AG08395 (cell line): ENCODE results near the gene BFSP1.
A peak's percentile ranks its signal among the peaks of the same experiment; 100 is the strongest.

Source experiments
- DNase-seq: peaks from one replicate; pipeline ENCODE4 v3.0.0; 2012; ENCODE audit warnings: mixed read lengths, low spot score

The BFSP1 gene

DNA sequence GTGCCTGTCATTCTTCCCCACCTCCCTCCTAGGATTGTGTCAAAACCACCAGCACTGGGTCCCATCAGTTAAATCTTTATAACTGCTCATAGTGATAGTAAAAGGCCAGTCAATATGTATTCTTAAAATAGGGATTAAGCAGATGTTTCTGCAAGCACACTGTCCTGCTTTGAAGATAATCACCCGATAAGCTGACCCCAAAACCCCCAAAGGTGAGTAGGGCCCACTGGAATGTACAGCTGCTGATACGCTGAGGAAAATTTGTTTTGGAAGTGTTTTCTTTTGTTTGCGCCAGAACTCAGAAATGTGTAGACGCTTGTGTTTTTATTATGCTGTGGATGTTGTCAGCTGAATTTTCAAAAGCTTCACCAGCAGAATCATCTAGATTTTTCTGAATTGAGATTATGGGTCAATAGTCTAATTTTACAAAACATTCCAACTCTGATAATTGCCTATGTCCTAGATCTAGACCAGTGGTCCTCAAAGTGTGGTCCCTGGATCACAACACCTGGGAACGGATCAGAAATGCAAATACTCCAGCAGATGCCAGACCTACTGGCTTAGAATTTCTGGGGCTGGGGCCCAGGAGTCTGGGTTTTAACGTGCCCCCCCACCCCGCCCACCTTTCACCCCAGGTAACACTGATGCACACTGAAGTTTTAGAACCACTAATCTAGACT, 11.4 kb downstream of the BFSP1 start:
- DNase-seq, result no peak

DNA sequence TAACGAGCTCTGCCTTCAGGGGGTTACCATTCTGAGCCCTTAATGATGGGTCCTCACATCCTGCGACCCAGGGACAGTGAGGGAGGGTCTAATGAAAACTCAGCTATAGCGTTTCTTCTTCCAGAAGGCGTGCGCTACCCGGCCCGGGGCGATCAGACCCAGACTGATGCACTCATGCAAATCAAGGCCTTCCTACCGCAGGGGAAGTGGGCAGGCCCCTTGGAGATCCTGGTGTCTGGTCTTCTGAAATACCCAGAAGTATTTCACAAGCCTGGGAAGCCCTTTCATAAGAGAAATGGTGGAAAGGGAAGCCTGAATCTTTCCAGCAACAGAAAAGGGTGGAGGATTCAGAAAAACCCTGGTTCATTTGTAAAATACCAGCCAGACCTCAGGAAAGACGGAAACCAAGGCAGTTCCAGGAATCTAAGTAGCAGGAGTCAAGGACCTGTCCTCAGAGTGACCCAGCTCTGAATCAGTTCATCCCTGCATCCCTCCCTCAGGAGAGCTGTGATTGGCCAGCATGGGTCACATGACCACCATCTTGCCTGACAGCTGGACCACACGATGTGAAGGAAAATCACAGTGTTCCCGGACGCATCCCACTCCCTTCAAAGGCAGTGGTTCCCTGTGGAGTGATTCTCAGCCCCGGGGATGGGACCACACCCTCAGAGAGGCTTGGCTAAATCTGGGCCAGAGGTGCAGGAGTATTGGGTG, 12.7 kb downstream of the BFSP1 start:
- DNase-seq, result peak; percentile 63

DNA sequence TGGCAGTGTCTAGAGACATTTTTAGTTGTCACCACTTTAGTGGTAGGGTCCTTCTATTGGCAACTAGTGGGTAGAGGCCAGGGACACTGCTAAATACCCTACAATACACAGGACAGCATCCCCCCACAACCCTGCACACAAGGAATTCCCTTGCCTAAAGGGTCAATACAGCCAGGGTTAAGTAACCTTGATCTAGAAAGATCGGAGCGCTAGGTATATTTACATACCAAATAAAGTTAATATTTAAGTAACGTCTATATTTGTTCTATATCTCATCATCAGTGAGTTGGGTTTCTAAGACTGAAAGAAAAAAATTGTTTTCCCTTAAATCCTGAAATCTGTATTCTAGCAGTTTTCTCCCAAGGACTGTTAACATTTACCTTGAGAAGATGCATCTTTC, 16.1 kb downstream of the BFSP1 start:
- no peak for DNase-seq

DNA sequence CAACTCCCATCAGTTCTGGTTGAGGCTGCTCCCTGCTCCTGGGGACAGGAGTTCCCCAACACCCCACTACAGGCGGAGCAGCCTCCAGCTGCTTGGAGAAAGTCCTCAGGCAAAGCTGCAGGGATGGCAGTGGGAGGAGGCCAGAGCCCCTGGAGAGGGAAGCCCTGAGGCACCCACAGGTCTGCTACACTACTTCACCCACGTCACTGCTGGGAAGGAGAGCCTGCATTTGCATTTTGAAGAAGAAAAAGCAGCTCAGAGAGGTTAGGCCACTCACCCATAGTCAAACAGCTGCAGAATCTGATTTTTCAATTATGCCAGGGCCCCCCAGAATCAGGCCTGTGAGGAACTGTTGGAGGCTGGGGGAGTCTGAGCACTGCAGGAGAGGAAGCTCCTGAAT, 17.2 kb downstream of the BFSP1 start:
- no peak for DNase-seq

DNA sequence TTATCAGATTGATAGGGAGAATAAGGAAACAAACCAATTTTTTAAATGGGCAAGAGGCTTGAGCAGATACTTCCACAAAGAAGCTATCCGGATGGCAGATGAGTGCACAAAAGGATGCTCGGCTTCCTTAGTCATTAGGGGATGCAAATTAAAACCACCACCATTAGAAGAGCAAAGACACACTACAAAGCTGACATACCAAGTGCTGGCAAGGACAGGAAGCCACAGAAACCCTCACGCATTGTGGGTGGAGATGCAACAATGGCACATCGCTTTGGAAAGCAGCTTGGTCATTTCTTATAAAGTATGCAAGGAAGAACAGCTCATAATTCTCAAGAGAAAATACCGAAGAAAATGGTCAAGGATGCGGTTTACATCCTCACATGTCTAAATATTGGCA, 19.8 kb downstream of the BFSP1 start:
- DNase-seq, result no peak

DNA sequence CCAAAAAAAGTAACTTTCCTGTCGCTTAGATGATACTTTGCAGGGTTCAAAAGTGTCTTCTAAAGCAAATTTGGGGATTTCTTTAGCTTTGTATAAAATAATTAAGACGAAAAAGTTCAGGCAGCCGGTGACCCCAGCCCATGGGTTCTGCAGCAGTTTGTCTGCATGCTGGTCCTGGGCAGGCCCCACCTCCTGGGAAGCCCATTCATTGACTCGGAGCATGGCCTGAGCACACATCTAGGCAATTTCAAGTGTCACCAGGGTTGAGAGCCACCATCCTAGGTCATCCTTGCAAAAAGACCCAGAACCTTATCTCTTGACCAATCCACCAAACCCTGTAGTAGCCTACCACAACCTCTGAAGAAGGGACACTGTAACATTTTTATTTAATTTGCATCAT, 20.6 kb downstream of the BFSP1 start:
- DNase-seq, result no peak

DNA sequence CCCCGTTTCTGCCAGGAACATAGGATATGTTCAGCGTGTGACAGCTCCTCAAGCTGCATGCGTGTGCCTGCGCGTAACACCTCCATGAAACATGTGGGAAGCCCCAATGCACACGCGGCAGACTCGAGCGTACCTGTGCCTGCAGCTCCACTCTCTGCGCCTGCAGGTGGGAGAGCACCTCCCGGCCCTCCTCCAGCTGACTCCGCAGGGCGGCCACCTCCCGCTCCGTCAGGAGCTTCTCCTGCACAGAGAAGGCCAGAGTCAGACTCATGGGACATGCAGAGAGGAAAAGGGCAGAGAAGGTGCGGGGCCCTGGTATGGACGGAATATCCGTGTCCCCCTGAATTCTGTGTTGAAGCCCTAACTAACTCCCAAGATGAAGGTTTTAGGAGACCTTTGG, 22.4 kb downstream of the BFSP1 start:
- no peak for DNase-seq

DNA sequence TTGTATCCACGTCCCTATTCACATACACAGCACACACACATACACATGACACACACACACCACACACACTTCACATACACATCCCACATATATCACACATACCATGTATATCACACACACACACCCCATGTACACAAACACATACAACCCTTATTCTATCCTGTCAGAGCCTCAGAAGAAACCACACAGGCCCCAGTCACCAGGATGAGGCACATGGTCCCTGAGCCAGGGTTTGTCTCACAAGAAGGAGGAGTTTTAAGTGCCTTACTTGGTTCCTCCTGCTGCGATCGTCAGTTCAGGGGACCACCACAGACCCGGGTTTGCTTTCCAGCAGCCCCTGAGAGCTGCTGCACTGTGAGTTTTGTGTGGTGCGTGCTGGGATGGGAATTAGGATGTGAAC, 23.6 kb downstream of the BFSP1 start:
- no peak for DNase-seq

DNA sequence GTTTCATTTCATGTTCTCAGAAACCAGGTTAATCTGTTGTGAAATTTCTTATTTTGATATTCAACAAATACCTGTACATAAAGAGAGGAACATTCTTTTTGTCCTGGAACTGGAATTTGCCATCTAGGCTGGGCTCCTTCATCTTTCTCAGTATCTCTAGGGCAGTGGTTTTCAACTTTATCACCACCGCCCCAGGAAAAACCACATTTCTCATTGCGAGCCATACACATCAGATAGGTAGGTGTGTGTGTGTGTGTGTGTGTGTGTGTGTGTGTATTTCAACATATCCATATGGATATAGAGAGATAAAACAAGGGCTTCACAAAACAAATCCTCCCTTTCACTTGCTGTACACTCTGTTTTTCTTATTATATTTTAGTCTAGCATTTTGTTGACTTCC, 24.1 kb downstream of the BFSP1 start:
- DNase-seq, result no peak

DNA sequence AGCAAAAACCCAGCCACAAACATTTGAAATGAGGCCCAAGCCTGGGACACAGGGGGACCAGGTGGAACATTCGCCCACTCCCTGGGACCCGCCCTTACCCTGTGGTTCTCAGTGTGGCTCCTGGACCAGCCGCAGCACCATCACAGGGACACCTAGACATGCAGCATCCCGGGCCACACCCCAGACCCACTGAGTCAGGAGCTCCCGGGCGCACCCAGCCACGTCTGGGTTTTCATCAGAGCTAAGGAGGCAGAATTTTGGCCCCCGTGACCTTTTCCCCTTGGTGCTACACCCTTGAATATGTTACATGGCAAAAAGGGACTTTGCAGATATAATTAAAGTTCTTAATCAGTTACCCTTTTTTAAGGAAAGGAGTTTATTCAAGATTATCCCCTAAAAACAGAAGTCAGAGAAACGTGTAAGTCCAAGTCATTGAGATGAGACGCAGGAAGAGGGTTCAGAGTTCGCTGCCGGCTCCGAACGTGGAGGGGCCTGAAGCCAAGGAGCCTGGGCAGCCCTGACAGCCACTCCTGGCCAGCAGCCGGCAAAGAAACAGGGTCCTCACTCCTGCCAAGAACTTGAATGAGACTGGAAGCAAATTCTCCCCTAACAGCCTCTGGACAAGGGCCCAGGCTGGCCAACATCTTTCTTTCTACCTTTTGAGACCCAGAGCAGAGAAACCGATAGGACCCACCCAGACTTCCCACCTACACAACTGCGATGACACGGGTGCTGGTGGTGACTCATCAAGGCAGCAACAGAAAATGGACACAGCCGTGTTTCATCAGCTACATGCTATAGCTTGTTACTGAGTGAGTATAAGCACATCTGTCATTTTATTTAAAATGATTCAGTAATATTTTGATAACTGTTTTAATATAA, 25.3 kb downstream of the BFSP1 start:
- DNase-seq, result no peak

DNA sequence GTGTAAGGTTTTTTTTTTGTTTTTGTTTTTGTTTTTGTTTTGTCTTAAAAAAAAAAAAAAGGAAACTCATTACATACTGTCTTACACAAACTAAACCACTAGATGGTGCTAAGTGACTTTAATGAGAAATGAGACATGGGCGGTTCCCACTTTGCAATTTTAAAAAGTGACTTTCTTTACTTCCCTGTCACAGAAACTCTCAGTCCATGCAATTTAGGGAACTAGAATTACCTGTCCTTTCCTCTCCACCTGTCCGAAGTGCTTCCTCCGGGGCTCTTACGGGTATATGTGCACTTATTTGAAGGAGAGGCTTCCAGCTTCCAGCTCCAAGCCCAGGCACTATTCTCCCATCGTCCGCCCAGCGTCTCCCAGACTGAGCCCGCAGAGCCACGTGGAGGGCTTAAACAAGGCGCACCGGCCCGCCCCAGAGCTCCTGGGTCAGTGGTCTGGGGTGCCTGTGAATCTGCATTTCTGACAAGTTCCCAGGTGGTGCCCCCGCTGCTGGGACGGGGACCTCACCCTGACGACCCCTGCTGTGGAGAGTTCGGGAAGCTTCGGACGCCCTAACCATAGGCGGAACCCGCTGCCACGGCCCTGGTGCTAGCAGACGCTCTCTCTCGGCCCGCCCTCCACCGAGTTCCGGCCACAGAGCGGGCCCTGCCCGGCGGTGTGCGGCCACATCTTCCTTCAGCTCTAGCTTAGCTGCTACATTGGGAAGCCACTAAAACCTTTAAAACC, 26.1 kb downstream of the BFSP1 start:
- DNase-seq, result peak; percentile 57

DNA sequence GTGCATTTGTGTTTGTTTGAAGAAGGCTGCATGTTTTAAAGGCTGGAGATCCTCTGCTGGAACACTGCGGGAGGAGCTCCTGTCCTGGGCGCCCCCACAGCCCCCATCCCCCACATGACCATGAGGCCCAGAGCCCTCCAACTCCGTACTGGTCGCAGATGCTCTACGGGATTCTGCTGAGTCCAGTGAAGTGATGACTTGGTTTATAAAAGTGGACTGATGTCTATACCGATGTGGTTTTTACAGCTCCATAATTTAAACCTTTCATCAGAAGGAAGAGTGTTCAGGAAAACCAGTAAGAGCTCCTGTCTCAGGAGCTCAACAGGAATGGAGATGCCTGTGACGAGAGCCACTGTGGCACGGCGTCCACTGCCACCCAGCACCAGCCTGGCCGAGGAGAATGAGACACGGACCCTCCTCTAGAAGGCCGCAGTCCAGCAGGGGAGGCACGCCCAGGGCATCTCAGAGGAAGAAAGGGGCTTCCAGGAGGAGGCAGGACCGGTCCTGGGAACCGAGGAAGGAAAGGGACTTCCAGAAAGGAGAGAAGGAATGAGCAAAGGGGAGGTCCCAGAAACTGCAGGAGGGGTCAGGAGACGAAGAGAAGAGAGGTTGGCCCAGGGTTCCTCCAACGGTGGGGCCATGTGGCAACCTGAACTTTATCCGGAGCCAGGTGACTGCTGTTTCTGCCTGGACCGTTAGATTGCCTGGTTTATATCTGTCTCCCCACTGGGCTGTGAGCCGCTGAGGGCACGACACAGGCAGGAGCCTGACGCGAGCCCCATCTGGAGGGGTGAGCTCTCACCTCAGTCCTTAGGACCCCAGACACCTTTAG, 26.9 kb downstream of the BFSP1 start:
- peak; percentile 26 for DNase-seq

DNA sequence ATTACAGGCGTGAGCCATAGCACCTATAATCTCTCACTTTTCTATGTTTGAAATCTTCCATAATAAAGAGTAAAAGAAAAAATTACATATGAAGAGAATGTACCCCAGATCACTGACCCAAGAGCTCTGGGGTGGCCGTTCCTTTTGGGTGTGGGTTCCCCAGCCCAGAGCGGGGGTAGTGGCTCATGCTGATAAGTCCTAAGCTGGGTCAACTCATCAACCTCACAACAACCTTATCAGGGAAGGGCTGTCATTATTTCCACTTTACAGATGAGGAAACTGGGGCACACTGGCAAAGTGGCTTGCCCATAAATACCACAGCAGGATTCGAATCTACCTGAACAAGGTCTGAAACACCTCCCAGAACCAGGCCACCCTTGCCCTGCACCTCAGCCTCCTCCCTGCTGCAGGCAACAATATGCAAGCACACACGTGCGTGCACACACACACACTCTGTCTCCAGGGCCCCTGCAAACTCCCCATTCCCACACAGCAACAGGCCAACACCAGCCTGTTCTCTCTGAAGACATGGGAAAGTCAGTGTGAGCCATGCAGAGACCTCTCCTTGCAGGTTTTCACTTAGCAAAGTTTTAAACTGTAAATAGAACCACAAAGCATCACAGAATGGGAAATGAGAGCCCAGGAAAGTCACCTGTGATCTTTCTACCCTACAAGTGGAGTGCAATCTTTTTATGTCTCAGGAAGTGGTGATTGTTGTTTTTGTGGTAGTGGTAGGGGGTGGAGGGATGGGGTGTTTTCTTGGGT, 27.7 kb downstream of the BFSP1 start:
- no peak for DNase-seq

DNA sequence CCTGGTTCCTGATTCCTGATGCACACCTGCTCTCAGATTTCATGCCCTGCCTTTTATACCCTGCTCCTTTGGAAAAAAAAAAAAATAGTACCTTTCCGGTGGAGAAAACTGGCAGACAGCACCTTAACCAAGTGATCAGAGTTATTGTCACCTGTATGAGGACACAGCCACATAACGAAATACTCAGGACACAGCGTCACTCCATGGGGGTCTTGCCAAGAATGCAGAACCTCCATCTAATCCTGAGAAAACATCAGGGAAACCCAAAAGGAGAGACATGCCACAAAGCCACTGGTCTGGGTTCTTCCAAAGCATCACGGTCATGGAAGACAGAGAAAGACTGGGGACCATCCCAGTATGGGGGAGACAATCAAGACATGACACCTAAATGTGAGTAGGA, 29.1 kb downstream of the BFSP1 start:
- DNase-seq, result no peak

DNA sequence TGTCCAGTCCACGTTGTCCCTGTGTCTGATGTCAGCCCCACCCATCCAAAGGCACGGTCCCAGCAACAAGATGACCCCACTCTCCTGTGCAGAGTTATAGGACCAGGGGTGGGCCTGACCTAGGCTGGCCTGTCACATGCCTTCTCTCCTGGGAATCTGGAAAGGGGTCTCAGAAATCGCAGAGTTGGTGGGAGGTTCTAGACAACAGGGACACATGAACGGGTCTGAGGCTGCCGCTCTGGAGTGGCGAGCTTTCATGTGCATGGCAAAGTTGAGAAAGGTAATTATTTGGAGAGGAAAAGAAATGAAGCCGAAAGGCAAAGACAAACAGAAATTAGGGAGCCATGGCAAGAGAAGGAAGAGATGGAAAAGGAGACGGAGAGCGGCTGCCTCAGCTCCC, 29.5 kb downstream of the BFSP1 start:
- no peak for DNase-seq

DNA sequence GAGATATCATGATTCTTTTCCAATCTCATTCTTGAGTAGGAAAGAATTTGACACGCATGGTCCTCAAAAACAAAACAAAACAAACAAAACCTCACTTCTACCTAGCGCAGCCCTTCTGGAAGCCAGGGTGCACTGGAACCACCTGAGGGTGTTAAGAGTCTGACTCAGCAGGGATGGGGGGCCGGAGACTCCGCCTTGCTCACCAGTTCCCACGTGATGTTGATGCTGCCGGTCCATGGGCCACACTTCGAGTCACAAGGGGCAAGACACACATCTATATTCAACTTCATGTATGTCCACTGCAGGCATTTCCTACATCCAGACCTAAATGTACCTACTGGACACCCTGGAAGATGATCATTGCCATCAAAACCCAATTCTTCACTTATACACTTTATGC, 30.4 kb downstream of the BFSP1 start:
- no peak for DNase-seq

DNA sequence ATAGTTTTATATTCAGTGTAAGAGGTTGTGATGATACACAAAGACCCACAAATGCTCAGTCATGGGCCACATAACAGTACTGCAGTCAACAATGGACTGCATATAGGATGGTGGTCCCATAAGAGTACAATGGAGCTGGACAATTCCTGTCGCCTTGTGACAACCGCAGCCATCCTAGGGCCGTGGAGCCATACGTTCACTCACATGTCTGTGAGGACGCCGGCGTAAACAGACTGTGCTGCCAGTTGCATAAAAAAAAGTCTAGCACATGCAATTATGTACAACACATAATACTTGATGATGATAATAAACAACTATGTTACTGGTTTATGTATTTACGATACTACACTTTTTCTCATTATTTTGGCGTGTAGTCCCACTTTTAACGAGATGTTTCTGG, 30.9 kb downstream of the BFSP1 start:
- DNase-seq, result no peak

DNA sequence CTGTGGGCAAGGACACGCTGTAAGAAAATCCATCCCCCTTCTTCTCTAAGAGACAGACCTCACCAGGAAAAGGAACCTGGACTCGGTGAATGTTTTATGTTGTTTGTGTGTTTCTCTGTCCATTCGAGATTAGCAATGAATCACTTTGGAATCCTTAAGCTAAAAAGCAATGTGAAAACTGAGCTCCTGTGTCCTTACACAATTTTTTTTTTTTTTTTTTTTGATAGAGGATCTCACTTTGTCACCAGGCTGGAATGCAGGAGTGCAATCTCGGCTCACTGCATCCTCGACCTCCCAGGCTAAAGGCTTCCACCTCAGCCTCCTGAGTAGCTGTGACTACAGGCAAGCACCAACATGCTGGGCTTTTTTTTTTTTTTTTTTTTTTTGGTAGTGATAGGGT, 32.1 kb downstream of the BFSP1 start:
- DNase-seq, result peak; percentile 31

DNA sequence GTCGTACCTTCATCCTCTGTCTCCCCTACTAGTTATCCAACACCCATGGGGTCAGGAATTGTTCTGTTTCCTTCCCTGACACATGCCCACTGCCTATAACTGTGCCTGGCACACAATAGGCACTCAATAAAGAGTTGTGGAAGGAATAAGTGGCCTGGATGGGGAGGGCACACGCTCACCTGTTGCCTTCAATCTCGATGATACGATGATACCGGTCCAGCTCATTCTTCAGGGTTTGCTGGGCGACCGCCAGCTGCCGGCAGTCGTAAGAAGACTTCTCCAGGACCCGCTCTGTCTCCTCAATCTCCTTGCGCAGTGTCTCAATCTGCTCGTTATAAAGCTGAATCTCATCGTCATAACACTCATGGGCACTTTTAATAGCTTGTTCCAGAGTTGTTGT, 32.5 kb downstream of the BFSP1 start:
- no peak for DNase-seq

DNA sequence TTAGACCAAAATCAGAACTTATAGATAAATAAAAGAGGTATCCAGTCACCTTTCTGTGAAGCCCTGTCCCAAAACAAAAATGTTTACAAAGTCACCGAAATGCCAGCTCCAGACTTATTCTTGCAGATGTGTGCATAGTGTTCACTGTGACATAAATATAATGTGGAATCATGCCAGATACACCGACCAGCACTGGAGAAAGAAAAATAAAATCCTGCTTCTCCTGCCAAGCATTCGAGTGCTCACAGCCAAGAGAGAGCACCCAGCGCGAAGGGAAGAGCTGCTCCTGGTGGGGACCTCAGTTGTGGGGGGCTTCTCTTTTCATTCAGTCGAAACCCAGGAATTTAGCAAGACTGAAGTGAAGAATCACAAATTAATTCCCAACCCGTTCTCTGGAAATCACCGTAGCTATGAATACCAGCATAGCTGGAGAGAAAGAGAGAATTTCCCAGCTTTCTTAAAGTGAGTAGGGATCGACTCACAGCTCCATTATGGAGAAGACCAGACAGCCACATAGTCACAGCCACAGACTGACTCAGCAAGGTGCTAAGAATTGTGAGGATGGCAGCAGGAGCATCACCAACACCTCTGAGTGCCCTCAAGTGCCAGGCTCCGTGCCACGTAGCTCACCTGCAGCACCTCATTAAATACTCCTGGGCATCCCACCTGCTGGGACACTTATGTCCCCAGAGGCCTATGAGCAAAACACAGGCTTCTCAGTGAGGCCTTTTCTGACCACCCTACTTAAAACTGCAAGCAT, 33.2 kb downstream of the BFSP1 start:
- DNase-seq, result peak; percentile 20
